ENCODE data around the gene LDLRAD3.

DNA sequence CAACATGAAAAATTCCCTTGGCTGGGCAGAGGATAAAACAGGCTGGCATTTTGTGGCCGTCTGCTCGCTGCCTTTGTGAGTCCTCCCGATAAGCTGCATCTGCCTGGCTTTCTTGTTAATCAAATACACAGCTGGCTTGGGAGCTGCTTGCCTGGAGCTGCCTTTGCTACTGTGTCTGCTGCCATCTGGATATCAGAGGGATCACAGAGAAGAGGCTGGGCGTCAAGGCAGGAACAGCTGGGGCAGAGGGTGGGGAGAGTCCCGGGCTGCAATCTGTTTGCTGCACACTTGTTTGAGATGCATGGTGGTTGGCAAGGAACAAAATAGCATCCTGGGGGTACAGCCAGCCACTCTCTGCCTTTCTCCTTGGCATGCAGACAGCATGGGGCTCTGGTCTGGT is 309.4 kb downstream of the LDLRAD3 start:
- TF ChIP-seq, protein P1, sequence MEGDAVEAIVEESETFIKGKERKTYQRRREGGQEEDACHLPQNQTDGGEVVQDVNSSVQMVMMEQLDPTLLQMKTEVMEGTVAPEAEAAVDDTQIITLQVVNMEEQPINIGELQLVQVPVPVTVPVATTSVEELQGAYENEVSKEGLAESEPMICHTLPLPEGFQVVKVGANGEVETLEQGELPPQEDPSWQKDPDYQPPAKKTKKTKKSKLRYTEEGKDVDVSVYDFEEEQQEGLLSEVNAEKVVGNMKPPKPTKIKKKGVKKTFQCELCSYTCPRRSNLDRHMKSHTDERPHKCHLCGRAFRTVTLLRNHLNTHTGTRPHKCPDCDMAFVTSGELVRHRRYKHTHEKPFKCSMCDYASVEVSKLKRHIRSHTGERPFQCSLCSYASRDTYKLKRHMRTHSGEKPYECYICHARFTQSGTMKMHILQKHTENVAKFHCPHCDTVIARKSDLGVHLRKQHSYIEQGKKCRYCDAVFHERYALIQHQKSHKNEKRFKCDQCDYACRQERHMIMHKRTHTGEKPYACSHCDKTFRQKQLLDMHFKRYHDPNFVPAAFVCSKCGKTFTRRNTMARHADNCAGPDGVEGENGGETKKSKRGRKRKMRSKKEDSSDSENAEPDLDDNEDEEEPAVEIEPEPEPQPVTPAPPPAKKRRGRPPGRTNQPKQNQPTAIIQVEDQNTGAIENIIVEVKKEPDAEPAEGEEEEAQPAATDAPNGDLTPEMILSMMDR (conservative IDR thresholded peaks at IDR 0.05; ENCODE audit: low read depth, low read length): no peak
- no peak for TF ChIP-seq EZH2 (IDR thresholded peaks at IDR 0.05; ENCODE audit: low read length, unreplicated experiment)

Measured in PC-3 (cell line).